GM12878 (cell line): ENCODE measurements around the gene STPG4.

Source experiments
- CHD4 ChIP-seq: fragments of 200-600 bp; sonication (generic); IDR thresholded peaks from 2 replicates; pipeline ENCODE4 v1.6.1; 2016; ENCODE audit warnings: mild to moderate bottlenecking
- CTCF ChIP-seq, 3 experiments: IDR thresholded peaks in 2 of 3; conservative IDR thresholded peaks in 1 of 3; 2 replicates each; pipeline ENCODE4 v1.5.1; 2011; ENCODE audit warnings: low read depth in 3 of 3, low read length in 3 of 3, mild to moderate bottlenecking in 3 of 3, control low read depth in 2 of 3, moderate library complexity in 2 of 3, inconsistent platforms in 1 of 3, mixed read lengths in 1 of 3; ENCODE audit not compliant: control insufficient read depth in 2 of 3, insufficient read depth in 1 of 3; ENCODE audit errors: extremely low read depth in 1 of 3
- FOXK2 ChIP-seq: fragments of 450-650 bp; IDR thresholded peaks from 2 replicates; pipeline ENCODE4 v1.6.1; 2017; ENCODE audit warnings: mild to moderate bottlenecking, moderate library complexity
- HDAC2 ChIP-seq: fragments of 200-600 bp; sonication (generic); IDR thresholded peaks from 2 replicates; pipeline ENCODE4 v1.6.1; 2017
- NFYB ChIP-seq: IDR thresholded peaks from 2 replicates; pipeline ENCODE4 v1.6.1; 2011; ENCODE audit warnings: low read depth, mild to moderate bottlenecking, low read length, improper control_type of control experiment, moderate library complexity; ENCODE audit not compliant: insufficient read depth
- PML ChIP-seq: IDR thresholded peaks from 2 replicates; pipeline ENCODE4 v1.6.1; 2012; ENCODE audit warnings: low read length, inconsistent platforms
- RBBP5 ChIP-seq: fragments of 200-600 bp; sonication (generic); conservative IDR thresholded peaks from 2 replicates; pipeline ENCODE4 v1.6.1; 2016
- SMC3 ChIP-seq: IDR thresholded peaks from 2 replicates; pipeline ENCODE4 v1.6.1; 2011; ENCODE audit warnings: low read length, improper control_type of control experiment, borderline replicate concordance
- ZNF24 ChIP-seq: fragments of 450-650 bp; IDR thresholded peaks from 2 replicates; pipeline ENCODE4 v1.6.1; 2017; ENCODE audit warnings: antibody characterized with exemption, mild to moderate bottlenecking
- TF ChIP-seq, protein P1 (sequence below): fragments of 450-650 bp; IDR thresholded peaks from 2 replicates; pipeline ENCODE4 v1.6.1; 2017; ENCODE audit warnings: mild to moderate bottlenecking
- TF ChIP-seq, protein P2 (sequence below): fragments of 450-650 bp; IDR thresholded peaks from 2 replicates; pipeline ENCODE4 v1.6.1; 2018; ENCODE audit warnings: mild to moderate bottlenecking, low read depth, moderate library complexity; ENCODE audit not compliant: partially characterized antibody
- TF ChIP-seq, protein P3 (sequence below): IDR thresholded peaks from 2 replicates; pipeline ENCODE4 v1.6.1; 2011; ENCODE audit warnings: low read depth, mild to moderate bottlenecking, low read length, moderate library complexity, borderline replicate concordance; ENCODE audit errors: extremely low read depth

DNA sequence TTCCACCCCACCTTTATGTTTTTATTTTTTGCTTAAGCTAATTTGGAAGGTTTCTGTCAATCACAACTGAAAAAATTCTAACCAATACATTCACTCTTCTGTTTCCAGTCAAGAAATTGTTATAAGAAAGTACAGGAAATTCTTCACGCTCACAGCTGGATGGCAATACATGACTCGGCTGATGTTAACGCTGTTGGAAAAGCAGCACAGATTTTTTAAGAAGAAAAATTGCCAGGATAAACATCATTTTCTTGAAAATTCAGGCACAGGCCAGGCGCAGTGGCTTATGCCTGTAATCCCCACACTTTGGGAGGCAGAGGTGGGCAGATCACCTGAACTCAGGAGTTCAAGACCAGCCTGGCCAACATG lies 46.1 kb downstream of the STPG4 start:
- TF ChIP-seq CHD4 (no peak), CTCF (IDR thresholded peaks at IDR 0.05 in 2 of 3, conservative IDR thresholded peaks at IDR 0.05 in 1 of 3; ENCODE audit: control insufficient read depth in 2 of 3, extremely low read depth in 1 of 3, insufficient read depth in 1 of 3, low read depth in 3 of 3, low read length in 3 of 3) (no peak), RBBP5 (no peak), PML (no peak), SMC3 (no peak), ZNF24 (no peak), NFYB (no peak), FOXK2 (no peak), HDAC2 (no peak)
- TF ChIP-seq, protein P1, sequence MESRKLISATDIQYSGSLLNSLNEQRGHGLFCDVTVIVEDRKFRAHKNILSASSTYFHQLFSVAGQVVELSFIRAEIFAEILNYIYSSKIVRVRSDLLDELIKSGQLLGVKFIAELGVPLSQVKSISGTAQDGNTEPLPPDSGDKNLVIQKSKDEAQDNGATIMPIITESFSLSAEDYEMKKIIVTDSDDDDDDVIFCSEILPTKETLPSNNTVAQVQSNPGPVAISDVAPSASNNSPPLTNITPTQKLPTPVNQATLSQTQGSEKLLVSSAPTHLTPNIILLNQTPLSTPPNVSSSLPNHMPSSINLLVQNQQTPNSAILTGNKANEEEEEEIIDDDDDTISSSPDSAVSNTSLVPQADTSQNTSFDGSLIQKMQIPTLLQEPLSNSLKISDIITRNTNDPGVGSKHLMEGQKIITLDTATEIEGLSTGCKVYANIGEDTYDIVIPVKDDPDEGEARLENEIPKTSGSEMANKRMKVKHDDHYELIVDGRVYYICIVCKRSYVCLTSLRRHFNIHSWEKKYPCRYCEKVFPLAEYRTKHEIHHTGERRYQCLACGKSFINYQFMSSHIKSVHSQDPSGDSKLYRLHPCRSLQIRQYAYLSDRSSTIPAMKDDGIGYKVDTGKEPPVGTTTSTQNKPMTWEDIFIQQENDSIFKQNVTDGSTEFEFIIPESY = no peak
- TF ChIP-seq, protein P2, sequence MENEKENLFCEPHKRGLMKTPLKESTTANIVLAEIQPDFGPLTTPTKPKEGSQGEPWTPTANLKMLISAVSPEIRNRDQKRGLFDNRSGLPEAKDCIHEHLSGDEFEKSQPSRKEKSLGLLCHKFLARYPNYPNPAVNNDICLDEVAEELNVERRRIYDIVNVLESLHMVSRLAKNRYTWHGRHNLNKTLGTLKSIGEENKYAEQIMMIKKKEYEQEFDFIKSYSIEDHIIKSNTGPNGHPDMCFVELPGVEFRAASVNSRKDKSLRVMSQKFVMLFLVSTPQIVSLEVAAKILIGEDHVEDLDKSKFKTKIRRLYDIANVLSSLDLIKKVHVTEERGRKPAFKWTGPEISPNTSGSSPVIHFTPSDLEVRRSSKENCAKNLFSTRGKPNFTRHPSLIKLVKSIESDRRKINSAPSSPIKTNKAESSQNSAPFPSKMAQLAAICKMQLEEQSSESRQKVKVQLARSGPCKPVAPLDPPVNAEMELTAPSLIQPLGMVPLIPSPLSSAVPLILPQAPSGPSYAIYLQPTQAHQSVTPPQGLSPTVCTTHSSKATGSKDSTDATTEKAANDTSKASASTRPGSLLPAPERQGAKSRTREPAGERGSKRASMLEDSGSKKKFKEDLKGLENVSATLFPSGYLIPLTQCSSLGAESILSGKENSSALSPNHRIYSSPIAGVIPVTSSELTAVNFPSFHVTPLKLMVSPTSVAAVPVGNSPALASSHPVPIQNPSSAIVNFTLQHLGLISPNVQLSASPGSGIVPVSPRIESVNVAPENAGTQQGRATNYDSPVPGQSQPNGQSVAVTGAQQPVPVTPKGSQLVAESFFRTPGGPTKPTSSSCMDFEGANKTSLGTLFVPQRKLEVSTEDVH = no peak
- TF ChIP-seq, protein P3, sequence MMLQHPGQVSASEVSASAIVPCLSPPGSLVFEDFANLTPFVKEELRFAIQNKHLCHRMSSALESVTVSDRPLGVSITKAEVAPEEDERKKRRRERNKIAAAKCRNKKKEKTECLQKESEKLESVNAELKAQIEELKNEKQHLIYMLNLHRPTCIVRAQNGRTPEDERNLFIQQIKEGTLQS = no peak
